Fibroblast of lung (primary cell): Measurements from ENCODE around the gene PCDH15. TPM values are rescaled to one million over a fixed set of nuclear protein-coding genes. Genes with fewer than 3 reads are reported as not detected.

Experiments
- DNase-seq, 2 donors: peaks; one replicate each; pipeline versions ENCODE4 v3.0.0 to v3.0.0-alpha.2; 2010; ENCODE audit warnings: low read depth in 2 of 2
- H2AFZ ChIP-seq: 2 replicates; pipeline ENCODE4 v1.5.1; 2012; ENCODE audit warnings: low read length, control low read depth, inconsistent platforms
- H3K27ac ChIP-seq: 2 replicates; pipeline ENCODE4 v1.5.1; 2011; ENCODE audit warnings: low read length, control low read depth; ENCODE audit not compliant: insufficient read depth
- H3K27me3 ChIP-seq: 2 replicates; pipeline ENCODE4 v1.5.1; 2011; ENCODE audit warnings: mild to moderate bottlenecking, low read length; ENCODE audit not compliant: control insufficient read depth, insufficient read depth
- H3K36me3 ChIP-seq: 2 replicates; pipeline ENCODE4 v1.5.1; 2011; ENCODE audit warnings: low read length; ENCODE audit not compliant: control insufficient read depth, insufficient read depth
- H3K4me1 ChIP-seq: 2 replicates; pipeline ENCODE4 v1.5.1; 2011; ENCODE audit warnings: low read length; ENCODE audit not compliant: control insufficient read depth, insufficient read depth; ENCODE audit errors: extremely low read depth
- H3K4me2 ChIP-seq: 2 replicates; pipeline ENCODE4 v1.5.1; 2011; ENCODE audit warnings: low read length, control low read depth; ENCODE audit not compliant: insufficient read depth; ENCODE audit errors: extremely low read depth
- H3K4me3 ChIP-seq, 4 experiments: fragments of 200-600 bp in 1 of 4; sonication (generic) in 1 of 4; replicated peaks in 1 of 4; 2 replicates each; pipeline ENCODE4 v1.5.1; 2011 to 2016; ENCODE audit warnings: low read length in 4 of 4, low read depth in 3 of 4, mild to moderate bottlenecking in 3 of 4, control low read depth in 2 of 4, inconsistent platforms in 1 of 4, mixed read lengths in 1 of 4; ENCODE audit not compliant: insufficient read depth in 1 of 4; ENCODE audit errors: control extremely low read depth in 1 of 4
- H3K79me2 ChIP-seq: 2 replicates; pipeline ENCODE4 v1.5.1; 2012; ENCODE audit warnings: mild to moderate bottlenecking, low read length, inconsistent platforms; ENCODE audit not compliant: control insufficient read depth, insufficient read depth
- H3K9ac ChIP-seq: 2 replicates; pipeline ENCODE4 v1.5.1; 2011; ENCODE audit warnings: mild to moderate bottlenecking, low read length, control low read depth; ENCODE audit not compliant: insufficient read depth
- H3K9me3 ChIP-seq: 2 replicates; pipeline ENCODE4 v1.5.1; 2012; ENCODE audit warnings: low read depth, low read length; ENCODE audit not compliant: control insufficient read depth, insufficient read depth
- H4K20me1 ChIP-seq: 2 replicates; pipeline ENCODE4 v1.5.1; 2011; ENCODE audit warnings: low read length; ENCODE audit not compliant: control insufficient read depth, insufficient read depth; ENCODE audit errors: extremely low read depth
- EZH2 ChIP-seq: IDR thresholded peaks from 2 replicates; pipeline ENCODE4 v1.5.1; 2012; ENCODE audit warnings: low read length, control low read depth, mild to moderate bottlenecking; ENCODE audit errors: missing control alignments
- polyA plus RNA-seq, 2 donors: library from polyadenylated mRNA; depleted of rRNA in 1 of 2; stranded (reverse) in 1 of 2; unstranded in 1 of 2; fragments of >200 nt; gene quantifications; 2 replicates each; pipeline ENCODE4 v1.2.1, GENCODE V29; 2011 to 2012; ENCODE audit warnings: missing spikeins in 1 of 2
- total RNA-seq: library from RNA; depleted of rRNA; stranded (reverse); fragments of >200 nt; gene quantifications from 2 replicates; pipeline ENCODE4 v1.2.1, GENCODE V29; 2014
- TF ChIP-seq, protein P1 (sequence below), 2 donors: IDR thresholded peaks in 1 of 2; conservative IDR thresholded peaks in 1 of 2; 1 replicate in 1 of 2; 2 replicates in 1 of 2; pipeline ENCODE4 v1.5.1; 2011 to 2012; ENCODE audit warnings: low read length in 2 of 2, control low read depth in 1 of 2, inconsistent platforms in 1 of 2, low read depth in 1 of 2, mild to moderate bottlenecking in 1 of 2

PCDH15 gene
- total and polyA plus RNA-seq, 2 donors (not counting 1 experiment from before 2014, with no cell fraction given), result under 0.01 TPM; not detected in 1

DNA sequence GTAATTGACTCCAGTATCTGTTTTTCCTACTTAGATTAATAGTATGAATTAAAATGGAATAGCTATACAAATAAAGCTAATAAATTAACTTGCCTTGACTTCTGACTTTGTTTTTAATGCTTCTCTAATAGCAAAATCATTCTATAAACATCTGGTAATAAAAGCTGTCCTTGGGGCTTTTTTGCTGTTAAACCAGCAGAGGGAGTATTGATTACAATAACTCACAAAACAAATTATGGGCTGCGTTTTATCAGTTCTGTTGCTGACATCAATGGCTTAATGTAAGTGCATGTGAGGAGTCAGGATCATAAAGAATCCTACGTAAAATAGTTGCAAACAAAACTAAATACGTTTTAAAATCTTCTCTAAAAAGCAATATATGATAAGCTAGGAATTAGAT is 667.8 kb downstream of the PCDH15 start:
- no peaks in the 10 kb centered on the region for H3K4me1 ChIP-seq
- no peak overlapping the region for H3K4me2 ChIP-seq
- TF ChIP-seq, protein P1, sequence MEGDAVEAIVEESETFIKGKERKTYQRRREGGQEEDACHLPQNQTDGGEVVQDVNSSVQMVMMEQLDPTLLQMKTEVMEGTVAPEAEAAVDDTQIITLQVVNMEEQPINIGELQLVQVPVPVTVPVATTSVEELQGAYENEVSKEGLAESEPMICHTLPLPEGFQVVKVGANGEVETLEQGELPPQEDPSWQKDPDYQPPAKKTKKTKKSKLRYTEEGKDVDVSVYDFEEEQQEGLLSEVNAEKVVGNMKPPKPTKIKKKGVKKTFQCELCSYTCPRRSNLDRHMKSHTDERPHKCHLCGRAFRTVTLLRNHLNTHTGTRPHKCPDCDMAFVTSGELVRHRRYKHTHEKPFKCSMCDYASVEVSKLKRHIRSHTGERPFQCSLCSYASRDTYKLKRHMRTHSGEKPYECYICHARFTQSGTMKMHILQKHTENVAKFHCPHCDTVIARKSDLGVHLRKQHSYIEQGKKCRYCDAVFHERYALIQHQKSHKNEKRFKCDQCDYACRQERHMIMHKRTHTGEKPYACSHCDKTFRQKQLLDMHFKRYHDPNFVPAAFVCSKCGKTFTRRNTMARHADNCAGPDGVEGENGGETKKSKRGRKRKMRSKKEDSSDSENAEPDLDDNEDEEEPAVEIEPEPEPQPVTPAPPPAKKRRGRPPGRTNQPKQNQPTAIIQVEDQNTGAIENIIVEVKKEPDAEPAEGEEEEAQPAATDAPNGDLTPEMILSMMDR (conservative IDR thresholded peaks at IDR 0.05 in 1 of 2, IDR thresholded peaks at IDR 0.05 in 1 of 2; ENCODE audit: low read depth in 1 of 2, low read length in 2 of 2), result peak in 1 of 2 donors; percentile 47
- no peak for TF ChIP-seq EZH2
- no peak overlapping the region for H3K9ac ChIP-seq
- H3K27ac ChIP-seq, result no peak overlapping the region
- H4K20me1 ChIP-seq, result no peaks in the 10 kb centered on the region
- peak in 1 of 2 donors; percentile 24 for DNase-seq
- H3K79me2 ChIP-seq, result no peaks in the 10 kb centered on the region
- H2AFZ ChIP-seq, result no peak overlapping the region
- H3K36me3 ChIP-seq, result no peaks in the 10 kb centered on the region
- H3K27me3 ChIP-seq, result no peaks in the 10 kb centered on the region
- H3K9me3 ChIP-seq, result no peaks in the 10 kb centered on the region
- H3K4me3 ChIP-seq, result no peak overlapping the region

DNA sequence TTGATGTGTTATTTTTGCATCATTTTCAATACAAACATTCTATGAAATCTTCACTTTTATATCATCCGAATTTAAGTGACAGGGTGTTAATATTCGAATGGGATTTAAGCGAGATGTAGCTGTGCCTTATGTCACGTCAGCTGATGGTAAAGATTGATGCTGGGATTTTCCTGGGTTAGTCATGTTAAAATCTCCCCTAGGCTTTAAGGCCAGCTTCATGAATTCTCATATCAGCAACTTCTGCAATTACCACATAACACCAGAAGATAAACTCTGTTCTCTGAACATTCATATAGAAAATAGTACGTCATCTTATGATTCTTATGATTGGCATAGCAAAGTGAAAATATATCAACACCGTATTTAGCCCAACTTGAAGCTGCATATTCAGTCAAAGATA is 669.2 kb downstream of the PCDH15 start:
- H3K4me1 ChIP-seq, result no peaks in the 10 kb centered on the region
- H4K20me1 ChIP-seq, result no peaks in the 10 kb centered on the region
- H3K27me3 ChIP-seq, result no peaks in the 10 kb centered on the region
- no peak overlapping the region for H3K9ac ChIP-seq
- no peak overlapping the region for H3K4me3 ChIP-seq
- no peaks in the 10 kb centered on the region for H3K9me3 ChIP-seq
- no peak overlapping the region for H3K27ac ChIP-seq
- no peak for TF ChIP-seq EZH2
- TF ChIP-seq, protein P1 (conservative IDR thresholded peaks at IDR 0.05 in 1 of 2, IDR thresholded peaks at IDR 0.05 in 1 of 2; ENCODE audit: low read depth in 1 of 2, low read length in 2 of 2), result no peak
- no peak for DNase-seq
- H3K79me2 ChIP-seq, result no peaks in the 10 kb centered on the region
- H3K36me3 ChIP-seq, result no peaks in the 10 kb centered on the region
- no peak overlapping the region for H2AFZ ChIP-seq
- H3K4me2 ChIP-seq, result no peak overlapping the region

DNA sequence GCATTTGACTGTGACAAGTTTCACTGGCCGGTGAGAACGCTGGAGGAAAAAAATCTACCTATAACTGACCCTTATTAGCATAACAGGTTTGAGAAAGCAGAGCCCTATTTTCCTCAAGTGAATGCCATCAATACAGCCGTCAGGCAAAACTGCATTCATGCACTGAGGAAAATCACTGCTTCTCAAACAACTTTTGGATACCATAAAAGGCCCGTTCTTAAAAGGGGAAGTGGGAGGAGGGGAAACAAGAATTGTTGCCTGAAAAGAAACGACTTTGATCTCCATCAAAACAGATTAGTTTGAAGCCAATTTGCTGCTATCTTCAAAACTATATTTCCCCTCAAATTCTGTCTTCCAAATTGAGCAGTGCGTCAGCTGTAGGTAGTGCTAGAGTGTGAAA is 670.6 kb downstream of the PCDH15 start:
- TF ChIP-seq EZH2, result no peak
- TF ChIP-seq, protein P1 (conservative IDR thresholded peaks at IDR 0.05 in 1 of 2, IDR thresholded peaks at IDR 0.05 in 1 of 2; ENCODE audit: low read depth in 1 of 2, low read length in 2 of 2), result no peak
- Histone ChIP-seq H3K4me3 (no peak overlapping the region), H3K36me3 (no peaks in the 10 kb centered on the region), H3K9me3 (no peaks in the 10 kb centered on the region), H3K4me1 (no peaks in the 10 kb centered on the region), H3K9ac (no peak overlapping the region), H3K4me2 (no peak overlapping the region), H3K27me3 (no peaks in the 10 kb centered on the region), H2AFZ (no peak overlapping the region), H3K27ac (no peak overlapping the region), H4K20me1 (no peaks in the 10 kb centered on the region), H3K79me2 (no peaks in the 10 kb centered on the region)
- no peak for DNase-seq
